Neural crest cell (in vitro differentiated cells): ENCODE data around the gene NCK2. TPM values are rescaled to one million over a fixed set of nuclear protein-coding genes. Genes with fewer than 3 reads are reported as not detected.

Experiments
- DNase-seq: peaks from one replicate; pipeline ENCODE4 v3.0.0; 2021; ENCODE audit warnings: low read depth, mixed read lengths, low spot score
- H3K27ac Mint-ChIP-seq: one replicate; pipeline ENCODE4 v1.8.0; 2021; ENCODE audit warnings: mild to moderate bottlenecking, mixed read lengths; ENCODE audit not compliant: unreplicated experiment
- H3K27me3 Mint-ChIP-seq: 2 replicates; pipeline ENCODE4 v1.8.0; 2021; ENCODE audit warnings: low read depth, mild to moderate bottlenecking, mixed read lengths
- H3K36me3 Mint-ChIP-seq: 2 replicates; pipeline ENCODE4 v1.8.0; 2021; ENCODE audit warnings: low read depth, mild to moderate bottlenecking, mixed read lengths
- H3K4me1 Mint-ChIP-seq: 2 replicates; pipeline ENCODE4 v1.8.0; 2021; ENCODE audit warnings: mixed read lengths
- H3K4me3 Mint-ChIP-seq: one replicate; pipeline ENCODE4 v1.8.0; 2021; ENCODE audit warnings: mild to moderate bottlenecking, mixed read lengths
- H3K9me3 Mint-ChIP-seq: 2 replicates; pipeline ENCODE4 v1.8.0; 2021; ENCODE audit warnings: mixed read lengths
- total RNA-seq: library from RNA; stranded (reverse); gene quantifications from 2 replicates; pipeline ENCODE4 v1.2.1, GENCODE V29; 2021
- TF ChIP-seq, protein P1 (sequence below): fragments of 200-600 bp; sonication (generic); conservative IDR thresholded peaks from 2 replicates; pipeline ENCODE4 v1.5.0; 2021; ENCODE audit warnings: antibody characterized with exemption, mild to moderate bottlenecking

The NCK2 gene
- total RNA-seq, 1 donor from 2014 or later: 71.9 TPM

GRCh38 chr2:105803337-105803736, 58.6 kb downstream of the NCK2 start:
- no peak for DNase-seq
- H3K4me1 Mint-ChIP-seq: peaks cover 50% of the 10 kb centered on the region

DNA sequence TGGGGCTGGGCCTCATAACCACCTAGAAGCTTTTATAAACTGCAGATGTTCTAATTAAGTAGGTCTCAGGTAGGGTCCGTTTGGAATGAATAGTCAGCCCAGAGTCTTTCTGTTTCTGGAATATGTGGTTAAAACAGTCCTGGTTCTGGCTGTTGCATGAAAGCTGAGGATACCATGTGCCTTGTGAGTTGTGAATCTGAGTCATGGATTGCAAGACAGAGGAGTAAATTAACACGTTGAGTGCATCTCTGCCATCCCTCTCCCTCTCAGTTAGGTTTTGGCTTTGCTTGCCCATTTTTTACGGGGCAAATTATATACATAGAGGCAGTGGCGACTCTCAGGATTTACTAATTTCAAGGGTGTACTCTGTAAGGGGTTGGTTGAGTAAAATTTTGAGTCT, 59.1 kb downstream of the NCK2 start:
- DNase-seq: no peak
- no peak overlapping the region for H3K27ac Mint-ChIP-seq
- TF ChIP-seq, protein P1, sequence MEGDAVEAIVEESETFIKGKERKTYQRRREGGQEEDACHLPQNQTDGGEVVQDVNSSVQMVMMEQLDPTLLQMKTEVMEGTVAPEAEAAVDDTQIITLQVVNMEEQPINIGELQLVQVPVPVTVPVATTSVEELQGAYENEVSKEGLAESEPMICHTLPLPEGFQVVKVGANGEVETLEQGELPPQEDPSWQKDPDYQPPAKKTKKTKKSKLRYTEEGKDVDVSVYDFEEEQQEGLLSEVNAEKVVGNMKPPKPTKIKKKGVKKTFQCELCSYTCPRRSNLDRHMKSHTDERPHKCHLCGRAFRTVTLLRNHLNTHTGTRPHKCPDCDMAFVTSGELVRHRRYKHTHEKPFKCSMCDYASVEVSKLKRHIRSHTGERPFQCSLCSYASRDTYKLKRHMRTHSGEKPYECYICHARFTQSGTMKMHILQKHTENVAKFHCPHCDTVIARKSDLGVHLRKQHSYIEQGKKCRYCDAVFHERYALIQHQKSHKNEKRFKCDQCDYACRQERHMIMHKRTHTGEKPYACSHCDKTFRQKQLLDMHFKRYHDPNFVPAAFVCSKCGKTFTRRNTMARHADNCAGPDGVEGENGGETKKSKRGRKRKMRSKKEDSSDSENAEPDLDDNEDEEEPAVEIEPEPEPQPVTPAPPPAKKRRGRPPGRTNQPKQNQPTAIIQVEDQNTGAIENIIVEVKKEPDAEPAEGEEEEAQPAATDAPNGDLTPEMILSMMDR: no peak
- H3K27me3 Mint-ChIP-seq: no peaks in the 10 kb centered on the region
- H3K4me3 Mint-ChIP-seq: no peak overlapping the region
- H3K36me3 Mint-ChIP-seq: peaks cover 13% of the 10 kb centered on the region
- H3K9me3 Mint-ChIP-seq: no peaks in the 10 kb centered on the region
- peaks cover 50% of the 10 kb centered on the region for H3K4me1 Mint-ChIP-seq

More at GRCh38 chr2:105803337-105803736, 58.6 kb downstream of the NCK2 start:
- peaks cover 13% of the 10 kb centered on the region for H3K36me3 Mint-ChIP-seq
- H3K27ac Mint-ChIP-seq: no peak overlapping the region
- H3K4me3 Mint-ChIP-seq: no peak overlapping the region
- no peaks in the 10 kb centered on the region for H3K9me3 Mint-ChIP-seq
- TF ChIP-seq, protein P1: no peak
- H3K27me3 Mint-ChIP-seq: no peaks in the 10 kb centered on the region

- Mint-ChIP-seq H3K4me3 (no peak overlapping the region), H3K4me1 (peaks cover 48% of the 10 kb centered on the region), H3K27me3 (no peaks in the 10 kb centered on the region), H3K9me3 (no peaks in the 10 kb centered on the region), H3K27ac (no peak overlapping the region), H3K36me3 (peaks cover 13% of the 10 kb centered on the region)
- TF ChIP-seq, protein P1: no peak
- DNase-seq: no peak
Observed at GRCh38 chr2:105804266-105804665, 59.6 kb downstream of the NCK2 start.

DNA sequence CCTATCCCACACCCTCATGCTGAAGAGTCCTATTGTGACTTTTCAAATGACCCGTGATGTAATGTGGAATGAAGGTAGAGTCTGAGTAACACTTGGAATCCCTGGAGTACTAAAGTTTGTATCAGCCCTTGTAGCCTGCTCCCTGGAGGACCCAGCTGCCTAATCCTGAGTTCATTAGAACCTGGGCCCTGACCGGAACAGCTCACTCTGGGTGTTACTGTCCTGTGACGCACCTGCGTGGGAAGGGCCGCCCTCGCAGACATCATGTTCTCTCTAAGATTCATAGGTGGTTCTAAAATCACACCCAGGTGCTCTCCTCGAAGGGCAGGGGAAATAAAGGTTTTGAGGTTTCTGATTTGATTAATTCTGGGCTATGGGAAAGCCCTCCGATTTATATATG, 62.3 kb downstream of the NCK2 start:
- no peak overlapping the region for H3K27ac Mint-ChIP-seq

DNA sequence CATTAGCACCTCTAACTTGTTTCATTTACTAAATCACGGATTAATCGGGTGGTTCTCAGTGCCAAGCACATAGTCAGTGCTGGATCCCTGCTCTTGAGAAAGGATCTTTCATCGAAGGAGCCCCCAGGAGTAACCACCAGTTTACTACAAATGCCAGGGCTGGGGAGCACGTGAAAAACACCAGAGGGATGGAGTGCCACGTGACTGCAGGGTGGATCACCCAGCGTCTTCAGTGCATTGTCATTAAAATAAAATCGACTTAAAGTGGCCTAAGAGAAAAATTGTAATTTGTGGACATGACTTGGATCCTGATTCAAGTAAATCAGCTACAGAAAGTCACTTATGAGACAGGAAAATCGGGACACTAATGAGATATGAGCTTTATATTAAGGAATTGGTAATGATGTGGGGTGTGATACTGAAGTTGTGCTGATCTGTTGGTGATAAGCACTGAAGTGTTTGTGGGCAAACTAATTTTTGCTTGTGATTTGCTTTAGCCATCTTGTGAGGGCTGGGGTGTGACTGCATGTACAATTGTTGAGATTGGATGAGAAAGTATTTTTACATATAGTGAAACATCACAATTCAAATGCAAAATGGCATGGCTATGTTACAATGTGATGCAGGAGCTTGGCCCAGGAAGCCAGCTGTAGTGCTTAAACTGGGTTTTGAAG, 63.8 kb downstream of the NCK2 start:
- no peak overlapping the region for H3K27ac Mint-ChIP-seq
- no peaks in the 10 kb centered on the region for H3K36me3 Mint-ChIP-seq
- H3K4me1 Mint-ChIP-seq: peaks cover 49% of the 10 kb centered on the region
- no peak for DNase-seq
- H3K27me3 Mint-ChIP-seq: no peaks in the 10 kb centered on the region
- H3K9me3 Mint-ChIP-seq: no peaks in the 10 kb centered on the region
- TF ChIP-seq, protein P1: no peak
- H3K4me3 Mint-ChIP-seq: no peak overlapping the region

More for the DNA sequence above, 62.3 kb downstream of the NCK2 start:
- H3K27me3 Mint-ChIP-seq: no peaks in the 10 kb centered on the region
- no peak for DNase-seq
- H3K9me3 Mint-ChIP-seq: no peaks in the 10 kb centered on the region
- no peak overlapping the region for H3K4me3 Mint-ChIP-seq
- peaks cover 52% of the 10 kb centered on the region for H3K4me1 Mint-ChIP-seq
- H3K36me3 Mint-ChIP-seq: peaks cover 8% of the 10 kb centered on the region
- TF ChIP-seq, protein P1: no peak
